H9 (cell line): ENCODE data around the gene TACO1. TPM values are rescaled to one million over a fixed set of nuclear protein-coding genes. Genes with fewer than 3 reads are reported as not detected.

Experiments used
- DNase-seq: peaks from one replicate; pipeline ENCODE4 v3.0.0-alpha.2; 2017
- H2AFZ ChIP-seq: one replicate; pipeline ENCODE4 v1.6.1; 2013; ENCODE audit warnings: mild to moderate bottlenecking, low read length, control low read depth, moderate library complexity
- H2AK5ac ChIP-seq: 2 replicates; pipeline ENCODE4 v1.6.1; 2013; ENCODE audit warnings: low read length, control low read depth, mixed read lengths; ENCODE audit not compliant: insufficient read length
- H2BK120ac ChIP-seq: one replicate; pipeline ENCODE4 v1.6.1; 2013; ENCODE audit warnings: low read depth, mild to moderate bottlenecking, low read length, control low read depth, inconsistent platforms; ENCODE audit not compliant: poor library complexity, severe bottlenecking
- H2BK12ac ChIP-seq: 2 replicates; pipeline ENCODE4 v1.6.1; 2013; ENCODE audit warnings: low read length, control low read depth, mixed read lengths, low read depth; ENCODE audit not compliant: insufficient read length
- H2BK15ac ChIP-seq: 2 replicates; pipeline ENCODE4 v1.6.1; 2013; ENCODE audit warnings: low read depth, low read length, control low read depth
- H2BK20ac ChIP-seq: one replicate; pipeline ENCODE4 v1.6.1; 2013; ENCODE audit warnings: low read depth, mild to moderate bottlenecking, low read length, control low read depth, inconsistent platforms; ENCODE audit not compliant: poor library complexity, severe bottlenecking
- H2BK5ac ChIP-seq: 2 replicates; pipeline ENCODE4 v1.6.1; 2013; ENCODE audit warnings: low read length, control low read depth, mixed read lengths; ENCODE audit not compliant: insufficient read length
- H3K14ac ChIP-seq: 2 replicates; pipeline ENCODE4 v1.6.1; 2013; ENCODE audit warnings: low read length, control low read depth; ENCODE audit not compliant: insufficient read depth
- H3K18ac ChIP-seq: 2 replicates; pipeline ENCODE4 v1.6.1; 2013; ENCODE audit warnings: low read depth, mild to moderate bottlenecking, mixed read lengths, low read length, control low read depth; ENCODE audit not compliant: insufficient read length
- H3K23ac ChIP-seq: 2 replicates; pipeline ENCODE4 v1.6.1; 2013; ENCODE audit warnings: low read length, control low read depth, mixed read lengths, low read depth; ENCODE audit not compliant: insufficient read length
- H3K23me2 ChIP-seq: 2 replicates; pipeline ENCODE4 v1.6.1; 2013; ENCODE audit warnings: low read depth, mild to moderate bottlenecking, mixed read lengths, low read length, control low read depth; ENCODE audit not compliant: insufficient read length, poor library complexity, severe bottlenecking
- H3K27ac ChIP-seq: 2 replicates; pipeline ENCODE4 v1.5.1; 2013; ENCODE audit warnings: low read length, control low read depth, mixed read lengths, low read depth; ENCODE audit not compliant: insufficient read length
- H3K27me3 ChIP-seq: 2 replicates; pipeline ENCODE4 v1.6.1; 2013; ENCODE audit warnings: low read length, control low read depth, inconsistent platforms; ENCODE audit not compliant: insufficient read depth
- H3K4ac ChIP-seq: 2 replicates; pipeline ENCODE4 v1.6.1; 2013; ENCODE audit warnings: low read depth, mild to moderate bottlenecking, control low read depth, inconsistent platforms, low read length, moderate library complexity
- H3K4me1 ChIP-seq: 2 replicates; pipeline ENCODE4 v1.6.1; 2013; ENCODE audit warnings: low read length, control low read depth, inconsistent platforms; ENCODE audit not compliant: insufficient read depth
- H3K4me2 ChIP-seq: 2 replicates; pipeline ENCODE4 v1.6.1; 2013; ENCODE audit warnings: low read length, control low read depth, mixed read lengths; ENCODE audit not compliant: insufficient read length, insufficient read depth
- H3K56ac ChIP-seq: 2 replicates; pipeline ENCODE4 v1.6.1; 2013; ENCODE audit warnings: low read depth, mild to moderate bottlenecking, mixed read lengths, low read length, control low read depth; ENCODE audit not compliant: insufficient read length
- H3K79me1 ChIP-seq: 2 replicates; pipeline ENCODE4 v1.6.1; 2013; ENCODE audit warnings: low read depth, mild to moderate bottlenecking, moderate library complexity, low read length, control low read depth, inconsistent platforms; ENCODE audit not compliant: insufficient read depth, poor library complexity, severe bottlenecking
- H3K79me2 ChIP-seq: 2 replicates; pipeline ENCODE4 v1.6.1; 2013; ENCODE audit warnings: low read length, control low read depth, inconsistent platforms; ENCODE audit not compliant: insufficient read depth
- H3K9ac ChIP-seq: 2 replicates; pipeline ENCODE4 v1.6.1; 2013; ENCODE audit warnings: low read length, control low read depth, mixed read lengths; ENCODE audit not compliant: insufficient read length; ENCODE audit errors: extremely low read depth
- H3K9me3 ChIP-seq: one replicate; pipeline ENCODE4 v1.6.1; 2013; ENCODE audit warnings: low read depth, low read length, inconsistent platforms; ENCODE audit not compliant: control insufficient read depth
- H3T11ph ChIP-seq: one replicate; pipeline ENCODE4 v1.6.1; 2013; ENCODE audit warnings: mild to moderate bottlenecking, low read length, control low read depth, inconsistent platforms
- H4K20me1 ChIP-seq: one replicate; pipeline ENCODE4 v1.6.1; 2013; ENCODE audit not compliant: control insufficient read depth, insufficient read length, insufficient read depth
- H4K5ac ChIP-seq: 2 replicates; pipeline ENCODE4 v1.6.1; 2013; ENCODE audit warnings: low read depth, mild to moderate bottlenecking, mixed read lengths, low read length, control low read depth; ENCODE audit not compliant: insufficient read length
- H4K8ac ChIP-seq: replicated peaks from 2 replicates; pipeline ENCODE4 v1.6.1; 2013; ENCODE audit warnings: low read length, control low read depth, mixed read lengths, low read depth; ENCODE audit not compliant: insufficient read length
- H4K91ac ChIP-seq: 2 replicates; pipeline ENCODE4 v1.6.1; 2013; ENCODE audit warnings: low read depth, mild to moderate bottlenecking, moderate library complexity, mixed read lengths, low read length, control low read depth; ENCODE audit not compliant: insufficient read length
- H3K27ac Mint-ChIP-seq, 3 experiments: 2 replicates in 2 of 3; 3 replicates in 1 of 3; pipeline ENCODE4 v1.8.0; 2020 to 2021; ENCODE audit warnings: mixed read lengths in 3 of 3, mild to moderate bottlenecking in 1 of 3, moderate library complexity in 1 of 3
- H3K27me3 Mint-ChIP-seq: 2 replicates; pipeline ENCODE4 v1.8.0; 2021; ENCODE audit warnings: low read depth, mild to moderate bottlenecking, moderate library complexity, mixed read lengths
- H3K36me3 Mint-ChIP-seq, 3 experiments: 2 replicates in 2 of 3; 3 replicates in 1 of 3; pipeline ENCODE4 v1.8.0; 2020 to 2021; ENCODE audit warnings: low read depth in 3 of 3, mixed read lengths in 3 of 3; ENCODE audit not compliant: insufficient read depth in 1 of 3
- H3K4me1 Mint-ChIP-seq, 2 experiments: 2 replicates each; pipeline ENCODE4 v1.8.0; 2020; ENCODE audit warnings: mixed read lengths in 2 of 2
- H3K4me3 Mint-ChIP-seq, 2 experiments: 2 replicates in 1 of 2; 3 replicates in 1 of 2; pipeline ENCODE4 v1.8.0; 2020 to 2021; ENCODE audit warnings: mild to moderate bottlenecking in 2 of 2, mixed read lengths in 2 of 2, moderate library complexity in 1 of 2
- H3K9me3 Mint-ChIP-seq, 2 experiments: 2 replicates in 1 of 2; 3 replicates in 1 of 2; pipeline ENCODE4 v1.8.0; 2020; ENCODE audit warnings: mild to moderate bottlenecking in 2 of 2, mixed read lengths in 2 of 2, moderate library complexity in 1 of 2
- CTCF ChIP-seq: fragments of 200-600 bp; sonication (generic); conservative IDR thresholded peaks from 3 replicates; pipeline ENCODE4 v1.8.0; 2021; ENCODE audit warnings: antibody characterized with exemption, mild to moderate bottlenecking
- WGBS: extraction: QIAGEN DNeasy Blood & Tissue Kit; methylation state at CpG from one replicate; pipeline ENCODE4 v1.1.7; 2013; ENCODE audit warnings: missing lambda C conversion rate, low lambda C conversion rate, mixed read lengths; ENCODE audit not compliant: insufficient read length; ENCODE audit errors: extremely low coverage; 5-methylcytosine and 5-hydroxymethylcytosine counted together
- total RNA-seq: library from RNA; stranded (reverse); gene quantifications from 2 replicates; pipeline ENCODE4 v1.2.1, GENCODE V29; 2021

Gene TACO1
- total RNA-seq, 1 experiment from 2014 or later = 30.2 TPM

- peaks cover 10% of the 10 kb centered on the region; the same call in 1 of the 2 replicates for H3K4me1 ChIP-seq
- H4K8ac ChIP-seq = no peak overlapping the region
- H4K20me1 ChIP-seq = no peaks in the 10 kb centered on the region
- peaks cover 4 to 27% (median 17%) of the 10 kb centered on the region in 3 experiments; a peak in 6 of 7 replicates for H3K36me3 Mint-ChIP-seq
- H3T11ph ChIP-seq = no peak overlapping the region
- H3K4me2 ChIP-seq = no peak overlapping the region
- no peaks in the 10 kb centered on the region for H3K79me2 ChIP-seq
- WGBS = no CpG with 5 or more reads among the region's 4 CpGs
- peak overlapping the region; percentile 4 for H3K9ac ChIP-seq
- DNase-seq = no peak
- no peak overlapping the region for H2BK5ac ChIP-seq
- H2BK20ac ChIP-seq = no peak overlapping the region
- no peak overlapping the region for H2BK15ac ChIP-seq
- H2AK5ac ChIP-seq = no peak overlapping the region
- H4K91ac ChIP-seq = no peak overlapping the region
- H2AFZ ChIP-seq = no peak overlapping the region
- no peak overlapping the region for H4K5ac ChIP-seq
- no peaks in the 10 kb centered on the region for H3K9me3 Mint-ChIP-seq
- H3K9me3 ChIP-seq = no peaks in the 10 kb centered on the region
- no peak overlapping the region for H3K27ac ChIP-seq
- H2BK12ac ChIP-seq = no peak overlapping the region
- H3K4me1 Mint-ChIP-seq = peaks cover 42 to 49% of the 10 kb centered on the region in 2 experiments
- H3K27me3 Mint-ChIP-seq = no peaks in the 10 kb centered on the region
- H3K27ac Mint-ChIP-seq = peak overlapping the region; percentile 62 to 88 (median 68); a peak in 6 of 7 replicates
- H3K4ac ChIP-seq = no peak overlapping the region
- no peak overlapping the region for H3K18ac ChIP-seq
- no peaks in the 10 kb centered on the region for H3K79me1 ChIP-seq
- H3K14ac ChIP-seq = no peak overlapping the region
- no peak overlapping the region for H2BK120ac ChIP-seq
- no peak overlapping the region for H3K56ac ChIP-seq
- no peak overlapping the region for H3K23ac ChIP-seq
- H3K27me3 ChIP-seq = no peaks in the 10 kb centered on the region
- H3K4me3 Mint-ChIP-seq = peak overlapping the region in 1 of 2 experiments; percentile 4; a peak in 1 of 5 replicates
- TF ChIP-seq CTCF = no peak
- H3K23me2 ChIP-seq = no peaks in the 10 kb centered on the region
Measured at GRCh38 chr17:63634163-63634562, 33.5 kb downstream of the TACO1 start.
